Prostate gland (tissue), 2 donors: ENCODE data around the gene ZNRD2.

Experiments
- POLR2A ChIP-seq: fragments of 450-650 bp; IDR thresholded peaks from one replicate; pipeline ENCODE4 v1.6.1; 2016; ENCODE audit warnings: antibody characterized with exemption, mild to moderate bottlenecking
- POLR2AphosphoS5 ChIP-seq: sonication (generic); formaldehyde crosslinking; IDR thresholded peaks from one replicate; pipeline ENCODE4 v1.6.1; 2017; ENCODE audit warnings: antibody characterized with exemption
- TF ChIP-seq, protein P1 (sequence below), 4 experiments: fragments of 200-600 bp in 2 of 4; fragments of 450-650 bp in 2 of 4; sonication (generic) in 2 of 4; IDR thresholded peaks; 1 replicate in 3 of 4; 2 replicates in 1 of 4; pipeline ENCODE4 v1.5.1; 2016 to 2019; ENCODE audit warnings: antibody characterized with exemption in 4 of 4, mild to moderate bottlenecking in 2 of 4, moderate library complexity in 2 of 4

DNA sequence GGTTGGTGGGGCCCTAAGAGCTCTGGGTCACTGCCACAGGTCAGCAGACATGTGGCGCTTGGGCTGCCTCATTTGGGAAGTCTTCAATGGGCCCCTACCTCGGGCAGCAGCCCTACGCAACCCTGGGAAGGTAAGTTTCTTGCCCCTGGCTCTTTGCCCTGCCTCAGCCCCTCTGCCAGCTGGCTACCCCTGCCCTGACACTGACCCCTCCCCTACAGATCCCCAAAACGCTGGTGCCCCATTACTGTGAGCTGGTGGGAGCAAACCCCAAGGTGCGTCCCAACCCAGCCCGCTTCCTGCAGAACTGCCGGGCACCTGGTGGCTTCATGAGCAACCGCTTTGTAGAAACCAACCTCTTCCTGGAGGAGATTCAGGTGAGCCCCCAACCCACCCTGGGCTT, 43.5 kb upstream of the ZNRD2 start:
- TF ChIP-seq POLR2A (no peak), POLR2AphosphoS5 (no peak)
- TF ChIP-seq, protein P1, sequence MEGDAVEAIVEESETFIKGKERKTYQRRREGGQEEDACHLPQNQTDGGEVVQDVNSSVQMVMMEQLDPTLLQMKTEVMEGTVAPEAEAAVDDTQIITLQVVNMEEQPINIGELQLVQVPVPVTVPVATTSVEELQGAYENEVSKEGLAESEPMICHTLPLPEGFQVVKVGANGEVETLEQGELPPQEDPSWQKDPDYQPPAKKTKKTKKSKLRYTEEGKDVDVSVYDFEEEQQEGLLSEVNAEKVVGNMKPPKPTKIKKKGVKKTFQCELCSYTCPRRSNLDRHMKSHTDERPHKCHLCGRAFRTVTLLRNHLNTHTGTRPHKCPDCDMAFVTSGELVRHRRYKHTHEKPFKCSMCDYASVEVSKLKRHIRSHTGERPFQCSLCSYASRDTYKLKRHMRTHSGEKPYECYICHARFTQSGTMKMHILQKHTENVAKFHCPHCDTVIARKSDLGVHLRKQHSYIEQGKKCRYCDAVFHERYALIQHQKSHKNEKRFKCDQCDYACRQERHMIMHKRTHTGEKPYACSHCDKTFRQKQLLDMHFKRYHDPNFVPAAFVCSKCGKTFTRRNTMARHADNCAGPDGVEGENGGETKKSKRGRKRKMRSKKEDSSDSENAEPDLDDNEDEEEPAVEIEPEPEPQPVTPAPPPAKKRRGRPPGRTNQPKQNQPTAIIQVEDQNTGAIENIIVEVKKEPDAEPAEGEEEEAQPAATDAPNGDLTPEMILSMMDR (IDR thresholded peaks at IDR 0.05): no peak
